Measurements from ENCODE around the gene PRKN.

PRKN gene

DNA sequence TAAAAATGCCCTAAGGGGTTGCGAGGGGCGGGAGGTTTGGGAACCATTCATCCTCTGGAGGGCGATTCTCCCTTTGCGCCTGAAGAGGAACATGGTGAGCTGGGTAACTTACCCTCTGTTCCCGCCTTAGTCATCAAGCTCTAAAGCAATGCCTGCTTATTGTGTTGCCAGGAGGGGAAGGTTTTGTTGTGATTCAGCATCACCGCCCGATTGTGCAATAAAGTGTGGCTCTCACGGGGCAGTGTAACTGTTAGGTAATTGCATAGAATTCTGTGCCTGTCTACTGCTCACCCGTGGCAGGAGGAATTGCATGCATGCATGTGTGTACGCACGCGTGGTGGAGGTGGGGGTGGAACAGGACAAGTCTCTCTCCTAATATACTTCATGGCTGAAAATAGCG lies 1358.2 kb downstream of the PRKN start:
- Histone ChIP-seq H3K36me3 (ENCODE audit: insufficient read depth) (no peaks in the 10 kb centered on the region), H3K4me1 (ENCODE audit: low read depth, poor library complexity, severe bottlenecking) (peaks cover 4% of the 10 kb centered on the region), H2AFZ (ENCODE audit: low read depth) (no peak overlapping the region), H3K27ac (no peak overlapping the region), H3K4me2 (no peak overlapping the region), H3K79me2 (ENCODE audit: insufficient read depth, low read depth) (no peaks in the 10 kb centered on the region), H3K4me3 (IDR thresholded peaks at IDR 0.05; ENCODE audit: insufficient read depth, low read depth, low read length) (no peak overlapping the region), H3K9ac (no peak overlapping the region), H4K20me1 (ENCODE audit: insufficient read depth) (no peaks in the 10 kb centered on the region), H3K27me3 (ENCODE audit: insufficient read depth, low read depth) (no peaks in the 10 kb centered on the region)
- TF ChIP-seq CTCF (conservative IDR thresholded peaks at IDR 0.05; ENCODE audit: low read depth, low read length): no peak

- H3K4me2 ChIP-seq: no peak overlapping the region
- H3K36me3 ChIP-seq (ENCODE audit: insufficient read depth): no peaks in the 10 kb centered on the region
- no peak for TF ChIP-seq CTCF (conservative IDR thresholded peaks at IDR 0.05; ENCODE audit: low read depth, low read length)
- peaks cover 4% of the 10 kb centered on the region for H3K4me1 ChIP-seq (ENCODE audit: low read depth, poor library complexity, severe bottlenecking)
- no peak overlapping the region for H3K4me3 ChIP-seq (IDR thresholded peaks at IDR 0.05; ENCODE audit: insufficient read depth, low read depth, low read length)
- no peaks in the 10 kb centered on the region for H4K20me1 ChIP-seq (ENCODE audit: insufficient read depth)
- H3K9ac ChIP-seq: no peak overlapping the region
- H3K27me3 ChIP-seq (ENCODE audit: insufficient read depth, low read depth): no peaks in the 10 kb centered on the region
- H2AFZ ChIP-seq (ENCODE audit: low read depth): no peak overlapping the region
- H3K27ac ChIP-seq: no peak overlapping the region
- no peaks in the 10 kb centered on the region for H3K79me2 ChIP-seq (ENCODE audit: insufficient read depth, low read depth)
Observed at GRCh38 chr6:161368514-161368913, 1359.1 kb downstream of the PRKN start.

GRCh38 chr6:161367472-161367871 lies 1360.1 kb downstream of the PRKN start:
- Histone ChIP-seq H3K36me3 (ENCODE audit: insufficient read depth) (no peaks in the 10 kb centered on the region), H2AFZ (ENCODE audit: low read depth) (no peak overlapping the region), H3K79me2 (ENCODE audit: insufficient read depth, low read depth) (no peaks in the 10 kb centered on the region), H4K20me1 (ENCODE audit: insufficient read depth) (no peaks in the 10 kb centered on the region), H3K27ac (no peak overlapping the region), H3K4me3 (IDR thresholded peaks at IDR 0.05; ENCODE audit: insufficient read depth, low read depth, low read length) (no peak overlapping the region), H3K27me3 (ENCODE audit: insufficient read depth, low read depth) (no peaks in the 10 kb centered on the region), H3K4me2 (no peak overlapping the region), H3K9ac (no peak overlapping the region), H3K4me1 (ENCODE audit: low read depth, poor library complexity, severe bottlenecking) (peaks cover 4% of the 10 kb centered on the region)
- no peak for TF ChIP-seq CTCF (conservative IDR thresholded peaks at IDR 0.05; ENCODE audit: low read depth, low read length)

- no peak overlapping the region for H3K4me2 ChIP-seq
- H3K27me3 ChIP-seq (ENCODE audit: insufficient read depth, low read depth): no peaks in the 10 kb centered on the region
- H2AFZ ChIP-seq (ENCODE audit: low read depth): no peak overlapping the region
- no peak for TF ChIP-seq CTCF (conservative IDR thresholded peaks at IDR 0.05; ENCODE audit: low read depth, low read length)
- H3K27ac ChIP-seq: no peak overlapping the region
- H3K36me3 ChIP-seq (ENCODE audit: insufficient read depth): no peaks in the 10 kb centered on the region
- no peaks in the 10 kb centered on the region for H3K79me2 ChIP-seq (ENCODE audit: insufficient read depth, low read depth)
- H4K20me1 ChIP-seq (ENCODE audit: insufficient read depth): no peaks in the 10 kb centered on the region
- no peak overlapping the region for H3K4me3 ChIP-seq (IDR thresholded peaks at IDR 0.05; ENCODE audit: insufficient read depth, low read depth, low read length)
- peaks cover 4% of the 10 kb centered on the region for H3K4me1 ChIP-seq (ENCODE audit: low read depth, poor library complexity, severe bottlenecking)
- H3K9ac ChIP-seq: no peak overlapping the region
Observed at GRCh38 chr6:161366301-161366923, 1361.2 kb downstream of the PRKN start.
